H1 (cell line): Measurements from ENCODE around the gene ZNF512.

Experiments used
- EGR1 ChIP-seq: IDR thresholded peaks from 2 replicates; pipeline ENCODE4 v1.6.1; 2011; ENCODE audit warnings: low read depth, low read length, borderline replicate concordance
- EP300 ChIP-seq, 2 experiments: IDR thresholded peaks; 1 replicate in 1 of 2; 2 replicates in 1 of 2; pipeline ENCODE4 v1.6.1; 2011 to 2012; ENCODE audit warnings: low read depth in 2 of 2, low read length in 2 of 2, mild to moderate bottlenecking in 2 of 2, borderline replicate concordance in 1 of 2, inconsistent platforms in 1 of 2, moderate library complexity in 1 of 2
- GABPA ChIP-seq: IDR thresholded peaks from 2 replicates; pipeline ENCODE4 v1.6.1; 2011; ENCODE audit warnings: mild to moderate bottlenecking, low read length, moderate library complexity, borderline replicate concordance; ENCODE audit not compliant: insufficient read depth
- GTF2F1 ChIP-seq: IDR thresholded peaks from 2 replicates; pipeline ENCODE4 v1.6.1; 2012; ENCODE audit warnings: low read depth, low read length, improper control_type of control experiment, borderline replicate concordance
- SIRT6 ChIP-seq: IDR thresholded peaks from one replicate; pipeline ENCODE4 v1.7.1; 2012; ENCODE audit warnings: low read length, inconsistent platforms
- TBP ChIP-seq: IDR thresholded peaks from 2 replicates; pipeline ENCODE4 v1.6.1; 2011; ENCODE audit warnings: low read depth, low read length, improper control_type of control experiment
- USF2 ChIP-seq: IDR thresholded peaks from 2 replicates; pipeline ENCODE4 v1.6.1; 2011; ENCODE audit warnings: low read length, improper control_type of control experiment
- TF ChIP-seq, protein P1 (sequence below), 3 experiments: IDR thresholded peaks; 1 replicate in 2 of 3; 2 replicates in 1 of 3; pipeline versions ENCODE4 v1.5.1 to v1.6.1; 2011; ENCODE audit warnings: low read length in 3 of 3, mild to moderate bottlenecking in 3 of 3, inconsistent platforms in 2 of 3, low read depth in 1 of 3, moderate library complexity in 1 of 3; ENCODE audit not compliant: insufficient read depth in 1 of 3; ENCODE audit errors: control extremely low read depth in 1 of 3

DNA sequence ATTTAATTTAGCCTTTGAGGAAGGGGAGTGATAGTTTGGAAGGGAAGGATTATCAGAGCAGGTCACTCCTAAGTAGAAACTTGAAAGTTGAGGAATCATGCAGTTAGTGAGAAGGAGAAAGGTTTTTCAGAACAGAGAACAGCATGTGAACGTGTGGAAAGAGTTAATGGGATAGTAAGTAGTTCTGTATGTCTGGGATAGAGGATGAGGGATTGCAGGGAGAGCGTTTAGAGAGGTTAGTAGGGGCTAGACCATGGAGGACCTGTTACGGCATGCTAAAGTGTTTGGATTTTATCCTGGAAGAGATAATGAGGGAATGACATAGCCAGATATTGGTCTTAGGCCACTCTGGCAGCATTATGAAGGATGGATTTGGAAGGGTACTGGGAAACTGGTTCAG is 1.8 kb downstream of the ZNF512 start:
- TF ChIP-seq GABPA (no peak), EGR1 (no peak), SIRT6 (no peak), GTF2F1 (no peak), EP300 (IDR thresholded peaks at IDR 0.05; ENCODE audit: borderline replicate concordance in 1 of 2, low read depth in 2 of 2, low read length in 2 of 2) (no peak), USF2 (no peak), TBP (no peak)
- TF ChIP-seq, protein P1, sequence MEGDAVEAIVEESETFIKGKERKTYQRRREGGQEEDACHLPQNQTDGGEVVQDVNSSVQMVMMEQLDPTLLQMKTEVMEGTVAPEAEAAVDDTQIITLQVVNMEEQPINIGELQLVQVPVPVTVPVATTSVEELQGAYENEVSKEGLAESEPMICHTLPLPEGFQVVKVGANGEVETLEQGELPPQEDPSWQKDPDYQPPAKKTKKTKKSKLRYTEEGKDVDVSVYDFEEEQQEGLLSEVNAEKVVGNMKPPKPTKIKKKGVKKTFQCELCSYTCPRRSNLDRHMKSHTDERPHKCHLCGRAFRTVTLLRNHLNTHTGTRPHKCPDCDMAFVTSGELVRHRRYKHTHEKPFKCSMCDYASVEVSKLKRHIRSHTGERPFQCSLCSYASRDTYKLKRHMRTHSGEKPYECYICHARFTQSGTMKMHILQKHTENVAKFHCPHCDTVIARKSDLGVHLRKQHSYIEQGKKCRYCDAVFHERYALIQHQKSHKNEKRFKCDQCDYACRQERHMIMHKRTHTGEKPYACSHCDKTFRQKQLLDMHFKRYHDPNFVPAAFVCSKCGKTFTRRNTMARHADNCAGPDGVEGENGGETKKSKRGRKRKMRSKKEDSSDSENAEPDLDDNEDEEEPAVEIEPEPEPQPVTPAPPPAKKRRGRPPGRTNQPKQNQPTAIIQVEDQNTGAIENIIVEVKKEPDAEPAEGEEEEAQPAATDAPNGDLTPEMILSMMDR (IDR thresholded peaks at IDR 0.05; ENCODE audit: control extremely low read depth in 1 of 3, insufficient read depth in 1 of 3, low read depth in 1 of 3, low read length in 3 of 3), result no peak
